Fibroblast of the aortic adventitia (primary cell): ENCODE results near the gene CROCC2. TPM values are rescaled to one million over a fixed set of nuclear protein-coding genes. Genes with fewer than 3 reads are reported as not detected.

ENCODE experiments used
- DNase-seq: peaks from one replicate; pipeline ENCODE4 v3.0.0-alpha.2; 2010; ENCODE audit warnings: low read depth
- H3K4me3 ChIP-seq: 2 replicates; pipeline ENCODE4 v1.5.1; 2011; ENCODE audit warnings: low read depth, mild to moderate bottlenecking, control low read depth, low read length, moderate library complexity
- CTCF ChIP-seq: IDR thresholded peaks from 2 replicates; pipeline ENCODE4 v1.5.1; 2011; ENCODE audit warnings: mild to moderate bottlenecking, low read length, control low read depth, inconsistent platforms; ENCODE audit not compliant: insufficient read depth
- total RNA-seq: library from RNA; depleted of rRNA; stranded (reverse); fragments of >200 nt; gene quantifications from 2 replicates; pipeline ENCODE4 v1.2.3, GENCODE V29; 2012; ENCODE audit warnings: low replicate concordance

CROCC2 gene
- total RNA-seq, 1 donor: under 0.01 TPM

GRCh38 chr2:240888890-240889573 is 17.1 kb upstream of the CROCC2 start:
- TF ChIP-seq CTCF: no peak
- no peak overlapping the region for H3K4me3 ChIP-seq
- DNase-seq: no peak

- TF ChIP-seq CTCF: no peak
- no peak for DNase-seq
- H3K4me3 ChIP-seq: no peak overlapping the region
Measured at GRCh38 chr2:240889601-240890560, 16.3 kb upstream of the CROCC2 start.

- no peak overlapping the region for H3K4me3 ChIP-seq
- no peak for TF ChIP-seq CTCF
- no peak for DNase-seq
Measured at GRCh38 chr2:240890691-240891090, 15.4 kb upstream of the CROCC2 start.

- no peak for TF ChIP-seq CTCF
- no peak overlapping the region for H3K4me3 ChIP-seq
- no peak for DNase-seq
Measured at GRCh38 chr2:240891492-240892340, 14.4 kb upstream of the CROCC2 start.

GRCh38 chr2:240892356-240892755 is 13.8 kb upstream of the CROCC2 start:
- no peak for TF ChIP-seq CTCF
- H3K4me3 ChIP-seq: no peak overlapping the region
- no peak for DNase-seq

GRCh38 chr2:240892925-240893324 is 13.2 kb upstream of the CROCC2 start:
- no peak for TF ChIP-seq CTCF
- no peak for DNase-seq
- H3K4me3 ChIP-seq: no peak overlapping the region
